ENCODE results near the gene LRRC8B.
"Not testable (repeated sequence)": the region's sequence is repeated elsewhere in the genome, so short reads cannot be mapped to it uniquely, and the experiment has no call there.

LRRC8B gene

GRCh38 chr1:89587729-89588161 is 63.1 kb downstream of the LRRC8B start:
- no peak for TF ChIP-seq CTCF (IDR thresholded peaks at IDR 0.05; ENCODE audit: low read depth, low read length)
- in situ Hi-C loops (cut with HindIII; ENCODE audit: low sequenced_read_pairs) = no loop called here
- no peak for DNase-seq (ENCODE audit: low read depth, low spot score)
- no peak overlapping the region for H3K4me3 ChIP-seq (ENCODE audit: low read depth, low read length)

DNA sequence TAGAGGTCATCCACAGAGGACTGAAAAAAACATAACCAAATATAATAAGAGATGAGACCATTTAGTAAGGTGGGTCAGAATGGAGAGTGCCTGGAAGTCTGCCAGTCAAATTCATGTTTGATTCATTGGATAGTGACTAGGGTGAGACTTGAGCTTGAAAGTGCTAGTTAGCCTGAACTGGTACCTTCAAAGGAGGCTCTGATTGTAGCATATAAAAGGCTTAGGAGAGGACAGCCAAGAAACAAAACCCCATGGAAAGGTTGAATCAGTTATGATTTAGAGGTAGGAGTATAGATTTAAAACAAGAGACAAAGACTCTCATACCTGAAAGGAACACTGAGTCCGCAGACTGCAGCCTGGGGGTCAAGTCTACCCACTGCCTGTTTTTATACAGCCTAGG is 63.9 kb downstream of the LRRC8B start:
- DNase-seq (ENCODE audit: low read depth, low spot score) = no peak
- no peak for TF ChIP-seq CTCF (IDR thresholded peaks at IDR 0.05; ENCODE audit: low read depth, low read length)
- no peak overlapping the region for H3K4me3 ChIP-seq (ENCODE audit: low read depth, low read length)
- in situ Hi-C loops (cut with HindIII; ENCODE audit: low sequenced_read_pairs) = no loop called here

- in situ Hi-C loops (cut with HindIII; ENCODE audit: low sequenced_read_pairs) = no loop called here
- peak; percentile 58 for DNase-seq (ENCODE audit: low read depth, low spot score)
- no peak for TF ChIP-seq CTCF (IDR thresholded peaks at IDR 0.05; ENCODE audit: low read depth, low read length)
- H3K4me3 ChIP-seq (ENCODE audit: low read depth, low read length) = no peak overlapping the region
These were observed 64.9 kb downstream of the LRRC8B start for GRCh38 chr1:89589515-89589914.

DNA sequence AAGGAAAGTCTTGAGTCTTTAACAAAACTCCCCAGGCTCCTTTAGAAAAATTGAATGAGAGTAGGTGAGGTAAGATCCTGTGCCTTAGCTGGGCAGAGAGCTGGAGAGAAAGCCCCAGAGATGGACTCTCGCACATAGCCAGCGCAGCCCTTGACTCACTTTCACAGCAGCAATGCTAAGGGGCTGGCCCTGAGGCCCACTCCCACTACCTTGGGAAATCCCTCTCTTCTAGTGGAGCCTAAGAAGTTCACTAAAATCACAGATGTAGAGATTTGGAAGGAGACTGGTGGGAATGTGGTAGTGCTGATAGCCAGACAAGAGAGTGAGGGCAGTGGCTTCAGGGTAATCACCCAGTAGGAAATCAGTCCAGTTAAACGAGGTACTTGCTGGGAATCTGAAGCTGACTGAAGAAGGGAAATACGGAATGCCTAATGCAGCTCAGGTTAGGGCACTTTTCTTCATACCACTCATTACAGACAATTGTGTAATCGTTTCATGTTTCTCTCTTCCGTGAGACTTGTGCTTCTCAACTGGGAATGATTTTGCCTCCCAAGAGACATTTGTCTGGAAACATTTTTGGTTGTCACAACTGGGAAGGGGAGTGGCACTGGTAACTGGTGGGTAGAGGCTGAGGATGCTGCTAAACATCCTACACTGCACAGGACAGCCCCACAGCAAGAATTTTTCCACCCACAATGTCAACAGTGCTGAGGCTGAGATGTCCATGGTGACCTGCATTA is 65.9 kb downstream of the LRRC8B start:
- no peak for TF ChIP-seq CTCF (IDR thresholded peaks at IDR 0.05; ENCODE audit: low read depth, low read length)
- in situ Hi-C loops (cut with HindIII; ENCODE audit: low sequenced_read_pairs) = no loop called here
- no peak overlapping the region for H3K4me3 ChIP-seq (ENCODE audit: low read depth, low read length)
- DNase-seq (ENCODE audit: low read depth, low spot score) = no peak

GRCh38 chr1:89592861-89593302 is 68.3 kb downstream of the LRRC8B start:
- in situ Hi-C loops (cut with HindIII; ENCODE audit: low sequenced_read_pairs); DNase-seq (ENCODE audit: low read depth, low spot score); H3K4me3 ChIP-seq (ENCODE audit: low read depth, low read length): not testable (repeated sequence)

DNA sequence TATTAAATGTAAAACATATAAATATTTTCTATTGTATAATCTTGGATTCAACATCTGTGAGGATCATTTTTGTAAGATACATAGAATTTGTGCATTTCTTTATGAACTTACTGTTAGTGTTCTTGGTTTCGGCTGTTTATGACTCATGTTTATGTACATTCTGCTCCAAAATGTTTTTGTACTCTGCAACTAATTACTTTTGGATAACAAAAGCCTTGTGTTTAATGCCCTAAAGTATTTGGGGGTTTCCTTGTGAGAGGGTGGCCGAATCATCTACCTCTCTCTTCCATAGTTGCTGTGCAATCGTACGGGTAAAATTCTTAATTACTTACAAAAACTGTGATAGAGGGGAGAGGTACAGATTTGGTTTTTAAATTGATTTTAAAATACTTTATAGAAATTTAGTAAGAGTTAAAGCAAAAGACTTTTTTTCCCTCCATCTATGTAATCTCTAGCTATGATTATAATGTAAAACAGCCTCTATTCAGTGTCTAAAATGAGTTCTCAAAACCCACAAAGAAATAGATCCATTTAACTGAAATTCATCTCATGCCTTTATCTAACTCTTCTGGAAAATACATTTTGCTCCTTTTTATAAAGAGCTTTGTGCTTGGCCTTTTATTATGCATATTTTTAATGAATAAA is 69.6 kb downstream of the LRRC8B start:
- TF ChIP-seq CTCF (IDR thresholded peaks at IDR 0.05; ENCODE audit: low read depth, low read length) = no peak
- DNase-seq (ENCODE audit: low read depth, low spot score) = no peak
- H3K4me3 ChIP-seq (ENCODE audit: low read depth, low read length) = no peak overlapping the region
- in situ Hi-C loops (cut with HindIII; ENCODE audit: low sequenced_read_pairs) = no loop called here

DNA sequence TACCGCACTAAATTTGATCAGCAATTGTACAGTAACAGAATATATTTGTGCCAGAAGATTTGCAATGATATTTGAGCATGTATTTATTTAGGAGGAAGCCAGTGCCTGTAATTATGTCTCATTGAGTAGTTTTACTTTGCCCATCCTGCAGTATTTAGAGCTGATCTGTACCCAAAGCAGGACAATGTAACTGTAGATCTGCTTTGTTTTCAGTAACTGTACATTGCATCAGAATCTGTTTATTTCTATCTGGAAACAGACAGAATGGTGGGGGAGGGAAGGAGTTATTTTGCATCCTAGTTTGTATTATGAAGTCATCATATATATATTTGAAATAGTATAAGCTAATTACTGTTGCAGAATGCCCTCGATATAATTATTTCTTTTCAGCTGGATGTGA is 72.1 kb downstream of the LRRC8B start:
- in situ Hi-C loops (cut with HindIII; ENCODE audit: low sequenced_read_pairs) = no loop called here
- no peak for DNase-seq (ENCODE audit: low read depth, low spot score)

More for the DNA sequence above, 72.1 kb downstream of the LRRC8B start:
- no peak for TF ChIP-seq CTCF (IDR thresholded peaks at IDR 0.05; ENCODE audit: low read depth, low read length)
- H3K4me3 ChIP-seq (ENCODE audit: low read depth, low read length) = no peak overlapping the region

Measured in astrocyte of the spinal cord (primary cell).